ENCODE results near the gene KDELR1. TPM values are rescaled to one million over a fixed set of nuclear protein-coding genes. Genes with fewer than 3 reads are reported as not detected.

The KDELR1 gene
- total RNA-seq, 2 experiments from 2014 or later: 81.5 to 83.8 TPM

DNA sequence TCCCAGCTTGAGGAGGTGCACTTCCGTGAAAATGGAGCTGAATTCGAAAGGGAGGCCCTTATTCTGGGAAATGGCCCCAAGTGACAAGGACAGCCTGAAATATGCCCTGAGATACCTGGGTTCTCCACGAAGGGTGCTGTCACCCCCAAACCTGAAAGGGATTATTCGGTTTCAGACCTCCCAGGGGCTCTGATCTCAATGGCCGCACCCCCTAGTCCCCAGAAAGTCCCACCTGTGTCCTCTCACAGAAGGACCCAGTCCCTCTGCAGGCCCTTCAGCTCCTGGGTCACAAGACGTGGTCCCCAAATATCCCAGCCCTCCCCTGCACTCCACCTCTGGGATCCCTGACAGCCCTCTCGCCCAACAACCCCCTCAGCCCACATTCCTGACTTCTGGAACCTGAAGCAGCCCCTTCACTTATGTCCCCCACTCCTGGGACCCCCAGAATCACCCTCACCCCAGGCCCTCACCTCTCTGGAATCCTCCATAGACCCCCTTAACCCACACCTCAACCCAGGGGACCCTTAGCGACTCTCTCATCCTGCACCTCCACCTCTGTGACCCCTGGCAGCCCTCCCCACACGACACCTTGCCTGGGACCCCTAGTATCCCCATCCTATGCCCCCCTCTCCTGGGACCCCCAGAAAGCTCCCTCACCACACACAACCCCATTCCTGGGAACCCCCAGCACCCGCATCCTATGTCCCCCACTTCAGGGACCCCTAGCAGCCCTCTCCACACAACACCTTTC, 26.6 kb downstream of the KDELR1 start:
- Mint-ChIP-seq H3K4me1 (ENCODE audit: low read depth) (peaks cover 12% of the 10 kb centered on the region), H3K9me3 (no peaks in the 10 kb centered on the region), H3K36me3 (ENCODE audit: low read depth) (no peaks in the 10 kb centered on the region), H3K27ac (peak overlapping the region; percentile 93), H3K4me3 (peak overlapping the region; percentile 86), H3K27me3 (ENCODE audit: low read depth) (no peaks in the 10 kb centered on the region)
- DNase-seq: no peak
- CTCF ChIA-PET: interaction anchor here (0.9 to 2.4 kb wide), 7 partner anchors 11 to 71 kb away, joined by 3 to 14 read pairs (median 6); partner anchors contain the start of genes GRIN2D and KDELR1
- intact Hi-C loops (cut with micrococcal nuclease): loop anchor here (1.0 to 10.0 kb wide), 8 partner anchors 27 to 1088 kb away; partner anchors contain the start of genes ALDH16A1, CARD8, CYTH2 and GYS1

GRCh38 chr19:48363810-48364597, 27.3 kb downstream of the KDELR1 start, which contains the start of the genes SYNGR4 and TMEM143:
Gene SYNGR4, plus strand, starts transcription at chr19:48364367. Its CDS starts 1,476 bp downstream, at chr19:48365843.
Gene TMEM143, minus strand, starts transcription at chr19:48363940. Its CDS starts 20 bp downstream, at chr19:48363920.
- DNase-seq: peak; percentile 99
- Mint-ChIP-seq H3K36me3 (ENCODE audit: low read depth) (no peaks in the 10 kb centered on the region), H3K27ac (peak within 1 kb of the TSS; percentile 93), H3K9me3 (no peaks in the 10 kb centered on the region), H3K4me3 (peak within 1 kb of the TSS; percentile 86), H3K4me1 (ENCODE audit: low read depth) (peaks cover 12% of the 10 kb centered on the region), H3K27me3 (ENCODE audit: low read depth) (no peaks in the 10 kb centered on the region)
- intact Hi-C loops (cut with micrococcal nuclease): loop anchor here (1.0 to 10.0 kb wide), 12 partner anchors 27 to 1088 kb away; partner anchors contain the start of genes ALDH16A1, CARD8, CYTH2 and GRWD1
- CTCF ChIA-PET: interaction anchor here (0.6 to 2.4 kb wide), 10 partner anchors 11 to 145 kb away, joined by 3 to 14 read pairs (median 4); partner anchors contain the start of genes GRIN2D and KDELR1

GRCh38 chr19:48363500-48363809, 27.9 kb downstream of the KDELR1 start:
- Mint-ChIP-seq H3K4me3 (peak overlapping the region; percentile 86), H3K36me3 (ENCODE audit: low read depth) (peaks cover 3% of the 10 kb centered on the region), H3K27me3 (ENCODE audit: low read depth) (no peaks in the 10 kb centered on the region), H3K27ac (peak overlapping the region; percentile 93), H3K9me3 (no peaks in the 10 kb centered on the region), H3K4me1 (ENCODE audit: low read depth) (peaks cover 12% of the 10 kb centered on the region)
- intact Hi-C loops (cut with micrococcal nuclease): loop anchor here (1.0 to 10.0 kb wide), 7 partner anchors 30 to 1089 kb away; partner anchors contain the start of genes ALDH16A1, CARD8, GRWD1 and GYS1
- DNase-seq: no peak
- CTCF ChIA-PET: interaction anchor here (0.6 to 2.4 kb wide), 9 partner anchors 10 to 145 kb away, joined by 3 to 14 read pairs (median 4); partner anchors contain the start of gene KDELR1

DNA sequence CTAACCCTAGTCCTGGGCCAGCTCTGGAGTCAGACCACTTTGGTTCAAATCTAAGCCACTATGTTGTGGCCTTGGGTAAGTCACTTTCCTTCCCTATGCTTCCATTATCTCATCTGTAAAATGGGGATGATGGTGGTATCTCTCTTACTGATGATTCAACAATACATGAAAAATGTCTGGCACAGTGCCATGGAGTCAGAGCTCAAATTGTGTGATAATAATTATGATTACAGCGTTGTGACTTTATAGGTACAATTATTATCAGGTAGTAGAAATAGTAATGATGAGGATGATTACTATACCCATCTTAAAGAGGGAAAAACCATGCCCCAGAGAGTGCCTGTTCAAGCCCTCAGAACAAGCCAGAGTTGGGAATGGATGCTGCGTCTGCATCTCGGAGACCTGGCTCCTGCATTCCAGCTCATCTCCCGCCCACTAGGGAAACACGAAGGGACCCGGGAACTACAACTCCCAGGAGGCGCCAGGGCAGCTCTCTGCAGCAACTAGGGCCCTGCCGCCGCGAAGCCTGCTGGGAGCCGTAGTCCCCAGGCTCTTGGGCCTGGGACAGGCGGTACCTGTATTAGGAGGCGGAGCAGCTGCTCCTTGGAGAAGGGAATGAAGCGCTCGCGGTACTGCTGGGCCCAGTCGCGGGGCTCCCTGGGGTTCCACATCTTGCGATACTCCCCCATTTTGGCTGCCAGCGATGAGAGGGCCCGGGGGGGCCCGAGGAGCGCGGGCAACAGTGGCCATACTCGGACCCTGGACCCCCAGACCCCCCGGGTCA, 28.4 kb downstream of the KDELR1 start:
- CTCF ChIA-PET: interaction anchor here (0.9 to 2.4 kb wide), 7 partner anchors 10 to 142 kb away, joined by 3 to 14 read pairs (median 4); partner anchors contain the start of gene KDELR1
- Mint-ChIP-seq H3K27me3 (ENCODE audit: low read depth) (no peaks in the 10 kb centered on the region), H3K27ac (peak overlapping the region; percentile 93), H3K4me1 (ENCODE audit: low read depth) (peaks cover 12% of the 10 kb centered on the region), H3K9me3 (no peaks in the 10 kb centered on the region), H3K36me3 (ENCODE audit: low read depth) (peaks cover 5% of the 10 kb centered on the region), H3K4me3 (peak overlapping the region; percentile 86)
- intact Hi-C loops (cut with micrococcal nuclease): loop anchor here (1.0 to 10.0 kb wide), 7 partner anchors 30 to 1089 kb away; partner anchors contain the start of genes ALDH16A1, CARD8, GRWD1 and GYS1
- DNase-seq: peak; percentile 94

DNA sequence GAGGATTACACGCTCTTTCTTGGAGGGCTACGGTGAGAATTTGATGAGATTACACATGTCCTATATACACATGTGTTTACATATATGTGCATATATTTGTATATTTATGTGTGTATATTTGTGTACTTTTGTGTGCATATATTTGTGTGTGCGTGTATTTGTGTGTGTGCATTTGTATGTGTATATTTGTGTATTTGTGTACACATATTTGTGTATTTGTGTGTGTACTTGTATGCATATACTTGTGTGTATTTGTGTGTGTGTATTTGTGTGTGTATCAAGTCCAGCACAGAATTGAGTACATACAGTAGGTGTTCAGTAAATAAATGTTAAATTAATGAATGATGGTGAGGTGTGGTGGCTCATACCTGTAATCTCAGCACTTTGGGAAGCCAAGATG, 29.4 kb downstream of the KDELR1 start:
- Mint-ChIP-seq H3K4me3 (no peak overlapping the region), H3K9me3 (no peaks in the 10 kb centered on the region), H3K36me3 (ENCODE audit: low read depth) (peaks cover 5% of the 10 kb centered on the region), H3K27me3 (ENCODE audit: low read depth) (no peaks in the 10 kb centered on the region), H3K4me1 (ENCODE audit: low read depth) (peaks cover 12% of the 10 kb centered on the region), H3K27ac (no peak overlapping the region)
- CTCF ChIA-PET: interaction anchor here (1.3 kb wide), 1 partner anchor 28 kb away, joined by 3 read pairs; no protein-coding TSS in a partner anchor
- intact Hi-C loops (cut with micrococcal nuclease): loop anchor here (2.0 to 10.0 kb wide), 4 partner anchors 57 to 1090 kb away; partner anchors contain the start of genes ALDH16A1, CARD8, GYS1 and PIH1D1
- DNase-seq: no peak

DNA sequence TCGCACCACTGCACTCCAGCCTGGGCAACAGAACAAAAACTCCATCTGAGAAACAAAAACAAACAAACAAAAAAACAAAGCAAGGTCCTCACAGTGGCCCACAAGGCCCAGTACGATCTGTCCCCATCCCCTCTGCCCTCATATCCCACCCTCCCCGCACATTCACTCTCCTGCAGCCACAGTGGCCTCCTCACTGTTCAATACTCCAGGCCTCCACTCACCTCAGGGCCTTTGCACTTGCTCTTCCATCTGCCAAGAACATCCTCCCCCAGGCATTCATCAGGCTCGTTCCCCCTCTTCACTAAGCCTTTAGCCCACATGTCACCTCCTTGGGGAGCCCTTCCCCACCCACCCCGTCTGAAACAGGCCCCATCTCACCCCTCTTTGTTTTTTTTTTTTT, 32.2 kb downstream of the KDELR1 start:
- CTCF ChIA-PET: no interaction called here
- intact Hi-C loops (cut with micrococcal nuclease): no loop called here
- DNase-seq: no peak
- H3K27me3 Mint-ChIP-seq (ENCODE audit: low read depth): no peaks in the 10 kb centered on the region
- H3K9me3 Mint-ChIP-seq: no peaks in the 10 kb centered on the region
- H3K4me1 Mint-ChIP-seq (ENCODE audit: low read depth): peaks cover 6% of the 10 kb centered on the region
- peaks cover 5% of the 10 kb centered on the region for H3K36me3 Mint-ChIP-seq (ENCODE audit: low read depth)
- H3K27ac Mint-ChIP-seq: no peak overlapping the region
- no peak overlapping the region for H3K4me3 Mint-ChIP-seq

- H3K4me1 Mint-ChIP-seq (ENCODE audit: low read depth): no peaks in the 10 kb centered on the region
Measured at GRCh38 chr19:48355365-48355954, 35.9 kb downstream of the KDELR1 start.

GRCh38 chr19:48354332-48354992, 36.9 kb downstream of the KDELR1 start:
- H3K4me3 Mint-ChIP-seq: no peak overlapping the region
- H3K4me1 Mint-ChIP-seq (ENCODE audit: low read depth): no peaks in the 10 kb centered on the region
- peaks cover 5% of the 10 kb centered on the region for H3K36me3 Mint-ChIP-seq (ENCODE audit: low read depth)
- CTCF ChIA-PET: interaction anchor here (0.6 to 2.6 kb wide), 2 partner anchors 9 to 63 kb away, joined by 3 to 10 read pairs; partner anchors contain the start of genes SYNGR4 and TMEM143
- no peaks in the 10 kb centered on the region for H3K9me3 Mint-ChIP-seq
- DNase-seq: no peak
- no peak overlapping the region for H3K27ac Mint-ChIP-seq
- no peaks in the 10 kb centered on the region for H3K27me3 Mint-ChIP-seq (ENCODE audit: low read depth)
- intact Hi-C loops (cut with micrococcal nuclease): no loop called here

More at GRCh38 chr19:48355365-48355954, 35.9 kb downstream of the KDELR1 start:
- CTCF ChIA-PET: no interaction called here
- H3K36me3 Mint-ChIP-seq (ENCODE audit: low read depth): peaks cover 5% of the 10 kb centered on the region
- H3K9me3 Mint-ChIP-seq: no peaks in the 10 kb centered on the region
- H3K4me3 Mint-ChIP-seq: no peak overlapping the region
- H3K27ac Mint-ChIP-seq: no peak overlapping the region
- H3K27me3 Mint-ChIP-seq (ENCODE audit: low read depth): no peaks in the 10 kb centered on the region
- intact Hi-C loops (cut with micrococcal nuclease): no loop called here
- no peak for DNase-seq

- CTCF ChIA-PET: interaction anchor here (0.6 to 2.6 kb wide), 2 partner anchors 10 to 230 kb away, joined by 4 to 10 read pairs; partner anchors contain the start of genes SYNGR4 and TMEM143
- H3K4me1 Mint-ChIP-seq (ENCODE audit: low read depth): no peaks in the 10 kb centered on the region
- intact Hi-C loops (cut with micrococcal nuclease): no loop called here
- peaks cover 4% of the 10 kb centered on the region for H3K36me3 Mint-ChIP-seq (ENCODE audit: low read depth)
- DNase-seq: no peak
- H3K9me3 Mint-ChIP-seq: no peaks in the 10 kb centered on the region
- H3K27me3 Mint-ChIP-seq (ENCODE audit: low read depth): no peaks in the 10 kb centered on the region
- no peak overlapping the region for H3K4me3 Mint-ChIP-seq
- H3K27ac Mint-ChIP-seq: no peak overlapping the region
Measured at GRCh38 chr19:48353677-48354076, 37.7 kb downstream of the KDELR1 start.

GRCh38 chr19:48351341-48351752, 40.0 kb downstream of the KDELR1 start:
- H3K27me3 Mint-ChIP-seq (ENCODE audit: low read depth): no peaks in the 10 kb centered on the region
- H3K36me3 Mint-ChIP-seq (ENCODE audit: low read depth): peaks cover 3% of the 10 kb centered on the region
- H3K9me3 Mint-ChIP-seq: no peaks in the 10 kb centered on the region
- no peak overlapping the region for H3K4me3 Mint-ChIP-seq
- CTCF ChIA-PET: interaction anchor here (0.6 to 1.3 kb wide), 7 partner anchors 11 to 233 kb away, joined by 3 to 5 read pairs (median 3); partner anchors contain the start of gene KCNJ14
- no peak overlapping the region for H3K27ac Mint-ChIP-seq
- peak; percentile 91 for DNase-seq
- no peaks in the 10 kb centered on the region for H3K4me1 Mint-ChIP-seq (ENCODE audit: low read depth)
- intact Hi-C loops (cut with micrococcal nuclease): no loop called here

Data from activated naive CD4-positive, alpha-beta T cell treated with anti-CD3 and anti-CD28 coated beads for 36 hours (primary cell).